ENCODE data around the gene SIGLEC6.
"Not testable (repeated sequence)": the region's sequence is repeated elsewhere in the genome, so short reads cannot be mapped to it uniquely, and the experiment has no call there.

The SIGLEC6 gene

GRCh38 chr19:51508059-51508733 is 23.3 kb downstream of the SIGLEC6 start:
- no peak for DNase-seq

GRCh38 chr19:51507640-51508058 is 23.8 kb downstream of the SIGLEC6 start:
- DNase-seq: no peak

GRCh38 chr19:51507192-51507591 is 24.3 kb downstream of the SIGLEC6 start:
- no peak for DNase-seq

GRCh38 chr19:51505904-51506303 is 25.6 kb downstream of the SIGLEC6 start:
- no peak for DNase-seq

GRCh38 chr19:51503896-51504295 is 27.6 kb downstream of the SIGLEC6 start:
- DNase-seq: no peak

GRCh38 chr19:51503286-51503817 is 28.1 kb downstream of the SIGLEC6 start:
- DNase-seq: no peak

- peak; percentile 29 to 66 for DNase-seq
These were observed 29.7 kb downstream of the SIGLEC6 start, which contains the start of gene SIGLEC12 for GRCh38 chr19:51501594-51502263. TSS of gene SIGLEC12 (minus strand) at chr19:51501800. CDS start at chr19:51501733, 67 bp downstream.

GRCh38 chr19:51500931-51501330 is 30.5 kb downstream of the SIGLEC6 start:
- not testable (repeated sequence) for DNase-seq

- DNase-seq: no peak
These were observed 33.8 kb downstream of the SIGLEC6 start for GRCh38 chr19:51497666-51498065.

GRCh38 chr19:51493776-51494175 is 37.7 kb downstream of the SIGLEC6 start:
- no peak for DNase-seq

GRCh38 chr19:51491586-51491985 is 39.9 kb downstream of the SIGLEC6 start:
- DNase-seq: no peak

- DNase-seq: no peak
These were observed 40.8 kb downstream of the SIGLEC6 start for GRCh38 chr19:51490676-51491075.

- DNase-seq: no peak
These were observed 42.4 kb downstream of the SIGLEC6 start for GRCh38 chr19:51489113-51489512.

- DNase-seq: no peak
These were observed 43.0 kb downstream of the SIGLEC6 start for GRCh38 chr19:51488491-51488890.

- no peak for DNase-seq
These were observed 45.4 kb downstream of the SIGLEC6 start for GRCh38 chr19:51485960-51486660.

GRCh38 chr19:51480590-51480989 is 50.9 kb downstream of the SIGLEC6 start:
- DNase-seq: no peak

- no peak for DNase-seq
These were observed 51.7 kb downstream of the SIGLEC6 start for GRCh38 chr19:51479531-51480331.

- no peak for DNase-seq
These were observed 52.9 kb downstream of the SIGLEC6 start, which contains the start of gene CEACAM18 for GRCh38 chr19:51478381-51479234. TSS of gene CEACAM18 (plus strand) at chr19:51478539.

GRCh38 chr19:51477344-51477743 is 54.1 kb downstream of the SIGLEC6 start:
- no peak for DNase-seq

- no peak for DNase-seq
These were observed 55.3 kb downstream of the SIGLEC6 start for GRCh38 chr19:51476164-51476563.

- peak; percentile 71 to 74 for DNase-seq
These were observed 58.3 kb downstream of the SIGLEC6 start for GRCh38 chr19:51473009-51473707.
